Measurements from ENCODE around the gene NAA15.

The NAA15 gene

GRCh38 chr4:139324620-139325019 is 23.3 kb downstream of the NAA15 start:
- TF ChIP-seq, protein P1, sequence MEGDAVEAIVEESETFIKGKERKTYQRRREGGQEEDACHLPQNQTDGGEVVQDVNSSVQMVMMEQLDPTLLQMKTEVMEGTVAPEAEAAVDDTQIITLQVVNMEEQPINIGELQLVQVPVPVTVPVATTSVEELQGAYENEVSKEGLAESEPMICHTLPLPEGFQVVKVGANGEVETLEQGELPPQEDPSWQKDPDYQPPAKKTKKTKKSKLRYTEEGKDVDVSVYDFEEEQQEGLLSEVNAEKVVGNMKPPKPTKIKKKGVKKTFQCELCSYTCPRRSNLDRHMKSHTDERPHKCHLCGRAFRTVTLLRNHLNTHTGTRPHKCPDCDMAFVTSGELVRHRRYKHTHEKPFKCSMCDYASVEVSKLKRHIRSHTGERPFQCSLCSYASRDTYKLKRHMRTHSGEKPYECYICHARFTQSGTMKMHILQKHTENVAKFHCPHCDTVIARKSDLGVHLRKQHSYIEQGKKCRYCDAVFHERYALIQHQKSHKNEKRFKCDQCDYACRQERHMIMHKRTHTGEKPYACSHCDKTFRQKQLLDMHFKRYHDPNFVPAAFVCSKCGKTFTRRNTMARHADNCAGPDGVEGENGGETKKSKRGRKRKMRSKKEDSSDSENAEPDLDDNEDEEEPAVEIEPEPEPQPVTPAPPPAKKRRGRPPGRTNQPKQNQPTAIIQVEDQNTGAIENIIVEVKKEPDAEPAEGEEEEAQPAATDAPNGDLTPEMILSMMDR (IDR thresholded peaks at IDR 0.05; ENCODE audit: low read depth, low read length) = no peak
- no peak overlapping the region for H3K4me3 ChIP-seq (ENCODE audit: low read depth, low read length)

DNA sequence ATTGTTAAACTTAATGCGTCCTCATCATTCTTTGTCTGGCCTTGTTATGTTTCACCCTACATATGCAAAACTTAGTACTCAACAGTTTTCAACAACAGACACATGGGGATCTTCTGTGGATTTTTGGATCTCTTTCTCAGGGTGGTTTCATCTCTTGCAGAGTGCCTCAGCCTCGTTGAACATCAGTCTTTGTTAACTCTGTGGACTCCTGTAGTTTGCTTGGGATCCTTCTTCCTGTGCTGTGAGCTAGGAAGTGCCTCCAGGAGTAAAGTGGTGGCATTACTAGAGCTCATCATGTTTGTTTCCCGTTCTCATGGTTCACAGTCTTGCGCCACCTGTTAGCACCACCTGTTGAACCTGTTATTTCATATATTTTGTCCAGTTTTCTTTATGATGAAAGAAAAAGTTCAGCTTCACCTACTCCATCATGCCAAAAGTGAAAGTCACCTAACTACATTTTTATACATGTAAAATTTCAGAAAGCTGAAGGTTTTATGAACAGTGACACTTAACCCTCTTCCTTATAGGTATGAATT is 28.4 kb downstream of the NAA15 start:
- TF ChIP-seq, protein P1 (IDR thresholded peaks at IDR 0.05; ENCODE audit: low read depth, low read length) = no peak
- no peak overlapping the region for H3K4me3 ChIP-seq (ENCODE audit: low read depth, low read length)

- TF ChIP-seq, protein P1 (IDR thresholded peaks at IDR 0.05; ENCODE audit: low read depth, low read length) = no peak
- H3K4me3 ChIP-seq (ENCODE audit: low read depth, low read length) = no peak overlapping the region
These were observed 29.0 kb downstream of the NAA15 start for GRCh38 chr4:139330283-139330682.

- TF ChIP-seq, protein P1 (IDR thresholded peaks at IDR 0.05; ENCODE audit: low read depth, low read length) = no peak
- no peak overlapping the region for H3K4me3 ChIP-seq (ENCODE audit: low read depth, low read length)
These were observed 29.9 kb downstream of the NAA15 start for GRCh38 chr4:139331185-139331584.

- TF ChIP-seq, protein P1 (IDR thresholded peaks at IDR 0.05; ENCODE audit: low read depth, low read length) = no peak
- no peak overlapping the region for H3K4me3 ChIP-seq (ENCODE audit: low read depth, low read length)
These were observed 31.7 kb downstream of the NAA15 start for GRCh38 chr4:139333046-139333445.

DNA sequence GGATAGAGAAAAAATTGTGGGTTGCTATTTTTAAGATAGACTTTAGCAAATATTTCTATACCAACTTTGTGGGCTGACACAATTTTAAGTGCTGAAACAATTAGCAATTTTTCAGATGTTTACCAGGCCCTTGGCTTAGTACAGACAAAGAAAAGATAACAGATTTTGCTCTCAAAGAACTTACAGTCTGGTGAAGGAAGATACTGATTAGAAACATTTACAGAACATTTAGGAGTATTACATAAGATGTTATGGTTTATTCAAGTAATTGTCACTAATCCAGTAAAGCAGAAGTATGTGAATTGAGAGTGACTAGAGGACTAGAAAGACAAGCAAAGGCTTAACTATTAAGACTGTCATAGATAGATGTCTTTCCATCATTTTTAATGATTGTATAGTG is 36.3 kb downstream of the NAA15 start:
- no peak overlapping the region for H3K4me3 ChIP-seq (ENCODE audit: low read depth, low read length)
- TF ChIP-seq, protein P1 (IDR thresholded peaks at IDR 0.05; ENCODE audit: low read depth, low read length) = no peak

DNA sequence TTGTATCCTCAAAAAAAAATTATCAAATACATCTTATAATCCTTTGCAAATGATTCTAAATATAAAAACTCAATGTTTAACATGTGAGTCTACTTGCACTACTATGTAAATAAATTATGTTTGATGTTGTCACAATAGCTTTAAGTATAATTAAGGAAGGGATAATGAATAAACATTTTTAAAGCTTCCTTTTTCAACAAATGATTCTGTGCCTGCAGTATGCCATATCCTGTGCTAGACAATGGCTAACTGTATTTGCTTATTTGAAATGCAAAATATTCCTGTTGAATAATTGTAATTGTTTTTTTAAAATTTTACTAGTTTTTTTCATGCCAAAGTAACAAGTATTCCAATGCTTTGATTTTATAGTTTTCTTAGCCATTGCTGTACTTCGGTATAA is 60.0 kb downstream of the NAA15 start:
- TF ChIP-seq, protein P1 (IDR thresholded peaks at IDR 0.05; ENCODE audit: low read depth, low read length) = no peak
- H3K4me3 ChIP-seq (ENCODE audit: low read depth, low read length) = no peak overlapping the region

All from WI38 (cell line).